Pancreas (tissue), 10 donors: ENCODE data around the gene TMEM130. TPM values are rescaled to one million over a fixed set of nuclear protein-coding genes. Genes with fewer than 3 reads are reported as not detected.
A peak's percentile ranks its signal among the peaks of the same experiment; 100 is the strongest.
"Not testable (repeated sequence)": the region's sequence is repeated elsewhere in the genome, so short reads cannot be mapped to it uniquely, and the experiment has no call there.

ENCODE experiments used
- ATAC-seq, 4 donors: fragments of 200-7000 bp; cut with Tn5 transposase; one replicate each; pipeline versions ENCODE4 v1.8.0 to v1.9.1; 2020; ENCODE audit warnings: mild to moderate bottlenecking in 4 of 4, moderate library complexity in 4 of 4
- DNase-seq, 6 donors: peaks; one replicate each; pipeline ENCODE4 v3.0.0-alpha.2; 2020
- FAIRE-seq: peaks from 2 replicates; lab custom pipeline; 2012; peaks lifted over from hg19 to GRCh38; lab: Jason Lieb, UNC
- H3K27ac ChIP-seq, 4 donors: fragments of 200-600 bp; sonication (generic); 1 replicate in 3 of 4; 2 replicates in 1 of 4; pipeline versions ENCODE4 v1.5.0 to v1.8.0; 2020
- H3K27me3 ChIP-seq, 4 donors: fragments of 200-600 bp; one replicate each; pipeline ENCODE4 v1.8.0; 2021
- H3K36me3 ChIP-seq, 3 donors: fragments of 200-600 bp; sonication (generic) in 1 of 3; one replicate each; pipeline versions ENCODE4 v1.5.0 to v1.8.0; 2020 to 2021
- H3K4me1 ChIP-seq, 3 donors: fragments of 200-600 bp; one replicate each; pipeline ENCODE4 v1.8.0; 2021
- H3K4me3 ChIP-seq, 4 donors: fragments of 200-600 bp; sonication (generic) in 2 of 4; one replicate each; pipeline versions ENCODE4 v1.5.0 to v1.8.0; 2020 to 2021
- H3K9me3 ChIP-seq, 4 donors: fragments of 200-600 bp; one replicate each; pipeline ENCODE4 v1.8.0; 2021
- WGBS, 2 donors: extraction: QIAGEN DNeasy Blood & Tissue Kit; methylation state at CpG; one replicate each; pipeline ENCODE4 v1.1.7; 2013; 5-methylcytosine and 5-hydroxymethylcytosine counted together
- intact Hi-C, 3 donors: fragments of 100-400 bp; cut with DNase I; formaldehyde crosslinking; loops; one replicate each; pipeline versions ENCODE4 v1.11.1 to v1.14.2; 2022
- polyA plus RNA-seq, 2 donors: library from polyadenylated mRNA; stranded (reverse); fragments of 200-250 nt; gene quantifications; one replicate each; pipeline ENCODE4 v1.2.3, GENCODE V29; 2013
- total RNA-seq, 6 donors: library from RNA; stranded (reverse); fragmentation: NEBNext Ultra II Directional in 4 of 6; extraction: Animal tissue kit (Norgen Biotek cat#: 25700) in 4 of 6; gene quantifications; one replicate each; pipeline versions ENCODE4 v1.2.1 to v1.2.4, GENCODE V29; 2021 to 2023
- TF ChIP-seq, protein P1 (sequence below), 4 donors: fragments of 200-600 bp; sonication (generic) in 3 of 4; IDR thresholded peaks; one replicate each; pipeline versions ENCODE4 v1.5.0 to v1.8.0; 2021; ENCODE audit warnings: antibody characterized with exemption in 4 of 4
- donor health status: healthy with polysubstance abuse.
- donor health status: DM: no; HTN: no; CAD: no; lungs with moderate emphysema.
- donor health status: DM: no; HTN: no; CAD: no.
- donor health status: control.
- donor health status: control.
- donor health status: Bipolar disorder and iron deficiency.
- donor health status: DM: yes; HTN: yes; CAD: no.
- donor health status: DM: no; HTN: no; CAD: no.
- donor health status: DM: no; HTN: no; CAD: no.
- donor health status: DM: yes; HTN: yes; CAD: no.

TMEM130 gene
- total and polyA plus RNA-seq, 8 donors: 0.13 to 3.7 (median 0.45) TPM

DNA sequence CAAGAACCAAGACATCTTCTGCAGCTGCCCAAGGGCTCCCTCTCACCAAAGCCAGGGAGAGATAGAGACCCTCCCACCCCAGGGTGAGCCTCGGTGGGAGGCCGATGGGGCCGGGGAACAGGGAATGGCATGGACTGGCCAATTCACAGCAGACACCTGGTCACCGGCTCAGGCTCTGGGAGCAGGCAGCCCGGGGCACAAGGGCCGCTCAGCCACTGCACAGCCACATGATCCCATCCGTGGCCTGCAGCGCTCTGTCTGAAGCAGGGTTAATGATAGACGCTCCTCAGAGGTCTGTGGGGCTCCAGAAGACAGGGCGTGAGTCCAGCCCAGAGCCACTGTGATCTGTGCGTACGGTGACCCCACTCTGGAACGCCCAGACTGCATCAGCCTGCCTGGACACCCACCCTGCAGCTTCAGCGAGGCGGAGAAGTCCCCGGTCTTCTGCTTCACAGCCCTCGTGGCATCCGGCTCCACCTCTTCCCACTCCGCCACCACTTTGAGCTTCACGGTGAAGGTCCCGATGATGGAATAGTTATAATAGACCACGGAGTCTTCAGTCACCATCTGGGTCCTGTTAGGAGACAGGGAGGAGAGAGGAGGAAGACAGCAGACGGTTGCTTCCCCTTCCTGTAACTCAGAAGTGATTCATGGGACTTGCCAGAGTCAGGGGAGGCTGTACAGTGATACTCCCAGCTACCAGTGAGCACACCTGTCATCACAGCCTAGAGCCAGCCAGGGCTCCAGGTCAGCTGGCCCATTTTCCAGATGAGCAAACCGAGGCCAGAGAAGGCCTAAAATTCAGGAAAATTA lies 14.0 kb downstream of the TMEM130 start:
- intact Hi-C loops: no loop called here
- TF ChIP-seq, protein P1, sequence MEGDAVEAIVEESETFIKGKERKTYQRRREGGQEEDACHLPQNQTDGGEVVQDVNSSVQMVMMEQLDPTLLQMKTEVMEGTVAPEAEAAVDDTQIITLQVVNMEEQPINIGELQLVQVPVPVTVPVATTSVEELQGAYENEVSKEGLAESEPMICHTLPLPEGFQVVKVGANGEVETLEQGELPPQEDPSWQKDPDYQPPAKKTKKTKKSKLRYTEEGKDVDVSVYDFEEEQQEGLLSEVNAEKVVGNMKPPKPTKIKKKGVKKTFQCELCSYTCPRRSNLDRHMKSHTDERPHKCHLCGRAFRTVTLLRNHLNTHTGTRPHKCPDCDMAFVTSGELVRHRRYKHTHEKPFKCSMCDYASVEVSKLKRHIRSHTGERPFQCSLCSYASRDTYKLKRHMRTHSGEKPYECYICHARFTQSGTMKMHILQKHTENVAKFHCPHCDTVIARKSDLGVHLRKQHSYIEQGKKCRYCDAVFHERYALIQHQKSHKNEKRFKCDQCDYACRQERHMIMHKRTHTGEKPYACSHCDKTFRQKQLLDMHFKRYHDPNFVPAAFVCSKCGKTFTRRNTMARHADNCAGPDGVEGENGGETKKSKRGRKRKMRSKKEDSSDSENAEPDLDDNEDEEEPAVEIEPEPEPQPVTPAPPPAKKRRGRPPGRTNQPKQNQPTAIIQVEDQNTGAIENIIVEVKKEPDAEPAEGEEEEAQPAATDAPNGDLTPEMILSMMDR (IDR thresholded peaks at IDR 0.05): no peak
- ATAC-seq (no peak), FAIRE-seq (no peak), DNase-seq (no peak)
- no peaks in the 10 kb centered on the region for H3K27me3 ChIP-seq
- H3K4me1 ChIP-seq: no peaks in the 10 kb centered on the region
- no peaks in the 10 kb centered on the region for H3K9me3 ChIP-seq
- no peaks in the 10 kb centered on the region for H3K36me3 ChIP-seq
- H3K4me3 ChIP-seq: no peak overlapping the region
- 70 to 76% methylated on average over 24 of the region's 24 CpGs for whole genome bisulfite sequencing, 2 donors
- H3K27ac ChIP-seq: no peak overlapping the region

DNA sequence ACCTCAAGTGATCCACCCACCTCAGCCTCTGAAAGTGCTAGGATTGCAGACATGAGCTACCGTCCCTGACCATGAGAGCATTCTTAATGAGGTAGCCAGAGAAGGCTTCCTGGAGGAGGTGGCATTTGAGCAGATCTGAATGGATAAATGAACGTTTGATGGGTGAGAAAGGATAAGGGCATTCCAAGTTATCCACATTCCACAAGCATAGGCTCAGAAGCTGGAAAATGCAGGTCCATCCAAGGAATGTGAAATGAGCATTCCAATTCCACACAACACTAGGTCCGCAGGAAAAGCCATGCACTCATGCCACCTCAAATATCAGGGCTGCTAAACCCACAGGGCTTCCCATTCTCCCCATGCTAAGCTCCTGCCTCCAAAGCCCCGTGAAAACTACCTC lies 17.0 kb downstream of the TMEM130 start:
- no peak for ATAC-seq
- no peaks in the 10 kb centered on the region for H3K9me3 ChIP-seq
- no peaks in the 10 kb centered on the region for H3K27me3 ChIP-seq
- H3K4me3 ChIP-seq: no peak overlapping the region
- no peak for FAIRE-seq
- DNase-seq: no peak
- no peaks in the 10 kb centered on the region for H3K4me1 ChIP-seq
- WGBS, 2 donors: 45 to 58% methylated on average over 4 of the region's 4 CpGs
- no peaks in the 10 kb centered on the region for H3K36me3 ChIP-seq
- TF ChIP-seq, protein P1 (IDR thresholded peaks at IDR 0.05): no peak
- H3K27ac ChIP-seq: no peak overlapping the region
- intact Hi-C loops: no loop called here

DNA sequence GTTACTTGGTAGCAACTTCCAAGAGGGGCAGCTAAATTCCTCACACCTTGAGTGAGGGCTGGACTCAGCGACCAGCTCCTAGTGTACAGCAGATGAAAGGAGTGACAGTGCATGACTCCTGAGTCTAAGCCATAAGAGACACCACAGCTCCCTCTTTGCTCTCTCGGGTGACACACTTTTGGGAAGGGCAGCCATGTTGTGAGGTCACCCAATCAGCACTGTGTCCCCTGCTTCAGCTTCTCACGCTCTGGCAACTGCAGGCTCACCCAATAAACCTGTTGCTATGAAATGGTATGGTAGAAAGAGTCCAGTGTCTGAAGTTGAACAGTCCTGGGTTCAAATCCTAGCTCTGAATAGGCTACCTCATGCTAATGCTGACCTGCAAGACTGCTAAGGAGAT lies 20.9 kb downstream of the TMEM130 start:
- TF ChIP-seq, protein P1 (IDR thresholded peaks at IDR 0.05): no peak
- Histone ChIP-seq H3K27me3 (no peaks in the 10 kb centered on the region), H3K4me3 (no peak overlapping the region), H3K9me3 (no peaks in the 10 kb centered on the region), H3K27ac (no peak overlapping the region), H3K4me1 (no peaks in the 10 kb centered on the region), H3K36me3 (no peaks in the 10 kb centered on the region)
- no peak for FAIRE-seq
- no peak for DNase-seq
- intact Hi-C loops: loop anchor here in 1 of 3 donors (10.0 kb wide), 1 partner anchor 414 kb away; no protein-coding TSS in a partner anchor
- ATAC-seq: no peak
- WGBS, 2 donors: 77 to 86% methylated on average over 3 of the region's 3 CpGs

DNA sequence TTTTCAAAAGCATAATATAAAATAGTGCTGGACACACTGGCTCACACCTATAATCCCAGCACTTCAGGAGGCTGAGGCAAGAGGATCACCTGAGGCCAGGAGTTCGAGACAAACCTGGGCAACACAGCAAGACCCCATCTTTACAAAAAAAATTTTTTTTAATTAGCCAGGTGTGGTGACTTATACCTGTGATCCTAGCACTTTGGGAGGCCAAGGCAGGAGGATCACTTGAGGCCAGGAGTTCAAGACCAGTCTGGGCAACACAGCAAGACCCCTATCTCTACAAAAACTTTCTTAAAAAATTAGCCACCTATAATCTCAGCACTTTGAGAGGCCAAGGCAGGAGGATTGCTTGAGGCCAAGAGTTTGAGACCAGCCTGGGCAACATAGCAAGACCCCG lies 27.3 kb downstream of the TMEM130 start:
- ATAC-seq, H3K4me3 ChIP-seq, H3K9me3 ChIP-seq, H3K27ac ChIP-seq, FAIRE-seq, DNase-seq, H3K4me1 ChIP-seq, H3K27me3 ChIP-seq, H3K36me3 ChIP-seq: not testable (repeated sequence)
- 67 to 87% methylated on average over 2 of the region's 2 CpGs for WGBS, 2 donors
- intact Hi-C loops: loop anchor here (5.0 to 10.0 kb wide), 3 partner anchors 405 to 410 kb away; no protein-coding TSS in a partner anchor

DNA sequence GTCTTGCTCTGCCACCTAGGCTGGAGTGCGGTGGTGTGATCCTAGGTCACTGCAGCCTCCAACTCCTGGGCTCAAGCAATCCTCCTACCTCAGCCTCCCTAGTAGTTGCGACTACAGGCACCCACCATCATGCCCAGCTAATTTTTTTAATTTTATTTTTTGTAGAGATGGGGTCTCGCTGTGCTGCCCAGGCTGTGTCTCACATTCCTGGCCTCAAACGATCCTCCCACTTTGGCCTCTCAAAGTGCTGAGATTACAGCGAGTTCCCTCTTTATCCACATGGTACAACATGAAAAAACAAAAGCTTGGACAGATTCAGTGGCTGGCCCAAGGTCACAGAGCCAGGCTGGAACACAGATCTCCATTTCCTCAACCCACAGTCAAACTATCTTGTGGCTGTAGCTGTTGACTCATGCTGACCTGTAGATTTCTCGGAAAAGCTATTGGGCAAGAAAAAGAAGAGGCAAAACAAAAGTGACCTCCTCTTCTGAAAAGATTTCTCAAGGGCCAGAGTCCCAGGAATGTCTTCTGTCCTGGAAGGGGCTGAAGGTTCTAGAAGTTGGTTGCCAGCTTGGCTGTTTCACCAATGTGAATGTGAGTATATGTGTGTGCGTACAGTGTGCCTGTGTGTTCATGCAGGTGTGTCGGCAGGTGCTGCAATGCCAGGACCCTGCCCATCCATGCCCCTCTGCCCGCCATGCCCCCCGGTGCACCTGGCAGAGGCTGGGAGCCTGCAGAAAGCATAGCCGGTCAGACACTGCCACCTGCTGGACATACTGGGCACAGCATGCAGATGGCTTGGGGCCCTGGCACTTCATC lies 28.4 kb downstream of the TMEM130 start:
- H3K27ac ChIP-seq: peak overlapping the region in 3 of 4 donors; percentile 26 to 76 (median 65)
- TF ChIP-seq, protein P1 (IDR thresholded peaks at IDR 0.05): peak; percentile 94 to 97 (median 96)
- H3K4me3 ChIP-seq: no peak overlapping the region
- H3K9me3 ChIP-seq: no peaks in the 10 kb centered on the region
- ATAC-seq (peak; percentile 90 to 95 (median 91)), FAIRE-seq (no peak), DNase-seq (peak; percentile 61 to 92 (median 78))
- WGBS, 2 donors: 30 to 34% methylated on average over 11 of the region's 11 CpGs
- H3K4me1 ChIP-seq: peaks cover 0 to 6% (median 0%) of the 10 kb centered on the region in 3 donors
- H3K36me3 ChIP-seq: no peaks in the 10 kb centered on the region
- H3K27me3 ChIP-seq: no peaks in the 10 kb centered on the region
- intact Hi-C loops: loop anchor here (5.0 to 10.0 kb wide), 3 partner anchors 404 to 409 kb away; no protein-coding TSS in a partner anchor
